Body of pancreas (tissue), 4 donors: ENCODE data around the gene SSTR3. TPM values are rescaled to one million over a fixed set of nuclear protein-coding genes. Genes with fewer than 3 reads are reported as not detected.

Source experiments
- ATAC-seq: fragments of 150-250 bp; one replicate; pipeline ENCODE4 v1.9.1; 2016
- DNase-seq, 4 donors: peaks; one replicate each; pipeline ENCODE4 v3.0.0-alpha.2; 2019
- H3K27ac ChIP-seq, 4 donors: fragments of 200-600 bp; sonication (generic); 1 replicate in 3 of 4; 2 replicates in 1 of 4; pipeline versions ENCODE4 v1.5.1 to v1.6.1; 2016 to 2019; ENCODE audit warnings: mild to moderate bottlenecking in 1 of 4, mixed read lengths in 1 of 4, moderate library complexity in 1 of 4
- H3K27me3 ChIP-seq, 2 donors: fragments of 200-600 bp; sonication (generic); one replicate each; pipeline ENCODE4 v1.6.0; 2016; ENCODE audit warnings: mild to moderate bottlenecking in 1 of 2
- H3K36me3 ChIP-seq, 2 donors: fragments of 200-600 bp; sonication (generic); replicated peaks in 1 of 2; 2 replicates each; pipeline ENCODE4 v1.5.1; 2016; ENCODE audit warnings: low read depth in 2 of 2; ENCODE audit not compliant: insufficient read depth in 1 of 2
- H3K4me1 ChIP-seq: fragments of 200-600 bp; sonication (generic); one replicate; pipeline ENCODE4 v1.6.0; 2016
- H3K4me3 ChIP-seq, 2 donors: fragments of 200-600 bp; sonication (generic); 1 replicate in 1 of 2; 2 replicates in 1 of 2; pipeline ENCODE4 v1.5.1; 2016 to 2019
- H3K9me3 ChIP-seq, 3 donors: fragments of 200-600 bp; sonication (generic); 1 replicate in 2 of 3; 2 replicates in 1 of 3; pipeline ENCODE4 v1.5.1; 2016
- CTCF ChIP-seq, 7 experiments: fragments of 450-650 bp in 4 of 7; fragments of 200-600 bp in 3 of 7; sonication (generic) in 3 of 7; IDR thresholded peaks; one replicate each; pipeline ENCODE4 v1.5.1; 2016 to 2019; ENCODE audit warnings: antibody characterized with exemption in 7 of 7
- POLR2A ChIP-seq, 3 donors: fragments of 450-650 bp; IDR thresholded peaks; one replicate each; pipeline ENCODE4 v1.6.1; 2016; ENCODE audit warnings: antibody characterized with exemption in 3 of 3, mild to moderate bottlenecking in 2 of 3
- WGBS, 2 donors: methylation state at CpG; one replicate each; pipeline ENCODE4 v1.1.5; 2017; 5-methylcytosine and 5-hydroxymethylcytosine counted together
- intact Hi-C: fragments of 100-400 bp; cut with DNase I; formaldehyde crosslinking; loops from one replicate; pipeline ENCODE4 v1.15.1; 2023
- total RNA-seq, 2 donors: library from RNA; depleted of rRNA; stranded (reverse); fragments of >200 nt; gene quantifications; one replicate each; pipeline ENCODE4 v1.1.0, GENCODE V29; 2016

SSTR3 gene
- total RNA-seq, 2 donors from 2014 or later = 1.3 to 4.2 TPM

- 100% methylated on average over 1 of the region's 2 CpGs; no CpG with 5 or more reads in 1 of the 2 donors for WGBS, 2 donors
- no peak for DNase-seq
- intact Hi-C loops = loop anchor here (5.0 kb wide), 1 partner anchor 41 kb away; no protein-coding TSS in a partner anchor
Measured at GRCh38 chr22:37161443-37161842, 50.8 kb downstream of the SSTR3 start.

GRCh38 chr22:37160027-37160426 lies 52.2 kb downstream of the SSTR3 start:
- ATAC-seq (no peak), DNase-seq (no peak)
- intact Hi-C loops = loop anchor here (5.0 kb wide), 1 partner anchor 42 kb away; no protein-coding TSS in a partner anchor

More at GRCh38 chr22:37161443-37161842, 50.8 kb downstream of the SSTR3 start:
- H3K27ac ChIP-seq = no peak overlapping the region
- H3K27me3 ChIP-seq = no peaks in the 10 kb centered on the region
- H3K4me3 ChIP-seq = no peak overlapping the region
- no peak for ATAC-seq
- TF ChIP-seq CTCF (IDR thresholded peaks at IDR 0.05) = no peak
- TF ChIP-seq POLR2A (IDR thresholded peaks at IDR 0.05) = no peak
- H3K36me3 ChIP-seq = no peaks in the 10 kb centered on the region
- H3K9me3 ChIP-seq = peaks cover 0 to 7% (median 0%) of the 10 kb centered on the region in 3 donors
- no peaks in the 10 kb centered on the region for H3K4me1 ChIP-seq

GRCh38 chr22:37158963-37159290 lies 53.4 kb downstream of the SSTR3 start:
- no peaks in the 10 kb centered on the region for H3K4me1 ChIP-seq
- no peak overlapping the region for H3K4me3 ChIP-seq
- H3K9me3 ChIP-seq = peaks cover 0 to 7% (median 0%) of the 10 kb centered on the region in 3 donors
- ATAC-seq (no peak), DNase-seq (no peak)
- H3K36me3 ChIP-seq = no peaks in the 10 kb centered on the region
- TF ChIP-seq CTCF (IDR thresholded peaks at IDR 0.05) = no peak
- no peak for TF ChIP-seq POLR2A (IDR thresholded peaks at IDR 0.05)
- H3K27me3 ChIP-seq = no peaks in the 10 kb centered on the region
- intact Hi-C loops = no loop called here
- H3K27ac ChIP-seq = no peak overlapping the region
- WGBS, 2 donors = 57 to 67% methylated on average over 5 of the region's 5 CpGs

More at GRCh38 chr22:37160027-37160426, 52.2 kb downstream of the SSTR3 start:
- Histone ChIP-seq H3K9me3 (peaks cover 0 to 7% (median 0%) of the 10 kb centered on the region in 3 donors), H3K4me3 (no peak overlapping the region), H3K4me1 (no peaks in the 10 kb centered on the region), H3K27me3 (no peaks in the 10 kb centered on the region), H3K27ac (no peak overlapping the region), H3K36me3 (no peaks in the 10 kb centered on the region)
- TF ChIP-seq CTCF (IDR thresholded peaks at IDR 0.05) = no peak
- no peak for TF ChIP-seq POLR2A (IDR thresholded peaks at IDR 0.05)
- WGBS, 2 donors = 61 to 64% methylated on average over 6 of the region's 6 CpGs

GRCh38 chr22:37157516-37158285 lies 54.6 kb downstream of the SSTR3 start:
- intact Hi-C loops = no loop called here
- H3K9me3 ChIP-seq = peaks cover 0 to 7% (median 0%) of the 10 kb centered on the region in 3 donors
- DNase-seq (no peak), ATAC-seq (no peak)
- no peak overlapping the region for H3K27ac ChIP-seq
- 65% methylated on average over 13 of the region's 13 CpGs for WGBS, 2 donors
- no peaks in the 10 kb centered on the region for H3K27me3 ChIP-seq
- H3K36me3 ChIP-seq = no peaks in the 10 kb centered on the region
- no peak overlapping the region for H3K4me3 ChIP-seq
- no peaks in the 10 kb centered on the region for H3K4me1 ChIP-seq
- no peak for TF ChIP-seq POLR2A (IDR thresholded peaks at IDR 0.05)

- WGBS, 2 donors = 62 to 71% methylated on average over 8 to 13 of the region's 13 CpGs
- Histone ChIP-seq H3K4me3 (no peak overlapping the region), H3K36me3 (no peaks in the 10 kb centered on the region), H3K27me3 (no peaks in the 10 kb centered on the region), H3K4me1 (no peaks in the 10 kb centered on the region), H3K27ac (no peak overlapping the region), H3K9me3 (peaks cover 0 to 7% (median 0%) of the 10 kb centered on the region in 3 donors)
- DNase-seq (no peak), ATAC-seq (no peak)
- TF ChIP-seq CTCF (IDR thresholded peaks at IDR 0.05) (no peak), POLR2A (IDR thresholded peaks at IDR 0.05) (no peak)
- intact Hi-C loops = no loop called here
Measured at GRCh38 chr22:37156686-37157435, 55.4 kb downstream of the SSTR3 start.
